Stomach smooth muscle (tissue), 2 donors: ENCODE results near the gene PIP5K1A.
"Not testable (repeated sequence)": the region's sequence is repeated elsewhere in the genome, so short reads cannot be mapped to it uniquely, and the experiment has no call there.

ENCODE experiments used
- H3K27ac ChIP-seq: one replicate; pipeline ENCODE4 v1.7.0; 2013; ENCODE audit warnings: mild to moderate bottlenecking, low read length, inconsistent platforms
- H3K27me3 ChIP-seq, 2 donors: one replicate each; pipeline ENCODE4 v1.7.0; 2013; ENCODE audit warnings: low read length in 2 of 2; ENCODE audit not compliant: insufficient read depth in 2 of 2, control insufficient read depth in 1 of 2
- H3K36me3 ChIP-seq, 2 donors: one replicate each; pipeline ENCODE4 v1.7.0; 2013; ENCODE audit warnings: low read length in 2 of 2; ENCODE audit not compliant: control insufficient read depth in 2 of 2, insufficient read depth in 2 of 2
- H3K4me1 ChIP-seq: one replicate; pipeline ENCODE4 v1.7.0; 2013; ENCODE audit warnings: low read length; ENCODE audit not compliant: control insufficient read depth, insufficient read depth
- H3K4me3 ChIP-seq, 2 donors: one replicate each; pipeline ENCODE4 v1.7.0; 2013; ENCODE audit warnings: low read length in 2 of 2
- H3K9ac ChIP-seq, 2 donors: one replicate each; pipeline ENCODE4 v1.7.0; 2013; ENCODE audit warnings: low read length in 2 of 2, mild to moderate bottlenecking in 1 of 2
- H3K9me3 ChIP-seq, 2 donors: one replicate each; pipeline ENCODE4 v1.7.0; 2013; ENCODE audit warnings: low read length in 2 of 2; ENCODE audit not compliant: control insufficient read depth in 2 of 2
- donor health status: healthy.
- donor health status: Pancreatic carcinoma.

Gene PIP5K1A

GRCh38 chr1:151254217-151255213 lies 56.2 kb downstream of the PIP5K1A start, which contains the start of gene PSMD4:
PSMD4 (plus strand) TSS chr1:151254734; CDS start chr1:151254783, 49 bp downstream.
- Histone ChIP-seq H3K4me3 (peak within 1 kb of the TSS; percentile 87), H3K27me3 (no peaks in the 10 kb centered on the region), H3K9me3 (no peaks in the 10 kb centered on the region), H3K27ac (peak within 1 kb of the TSS; percentile 70), H3K36me3 (peaks cover 0 to 3% of the 10 kb centered on the region in 2 donors), H3K9ac (peak within 1 kb of the TSS; percentile 77 to 96), H3K4me1 (peaks cover 10% of the 10 kb centered on the region)

DNA sequence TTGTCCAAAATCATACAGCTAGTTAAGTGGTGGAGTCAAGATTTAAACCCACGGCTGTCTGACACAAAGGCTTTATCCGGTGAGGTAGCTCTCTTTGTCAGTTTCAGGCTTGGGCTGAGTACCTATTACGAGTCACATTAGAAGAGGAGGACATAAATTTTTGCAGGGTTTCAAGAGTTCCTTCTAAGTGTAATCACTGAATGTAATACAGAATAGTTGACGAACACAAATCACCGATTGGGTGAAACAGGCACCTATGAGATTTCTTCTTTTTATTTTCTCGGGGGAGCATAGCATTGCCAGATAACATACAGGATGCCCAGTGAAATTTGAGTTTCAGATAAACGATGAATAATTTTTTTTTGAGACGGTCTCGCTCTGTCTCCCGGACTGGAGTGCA lies 57.0 kb downstream of the PIP5K1A start:
- peaks cover 10% of the 10 kb centered on the region for H3K4me1 ChIP-seq
- peak overlapping the region; percentile 77 to 96 for H3K9ac ChIP-seq
- H3K27me3 ChIP-seq: no peaks in the 10 kb centered on the region
- peak overlapping the region; percentile 87 for H3K4me3 ChIP-seq
- H3K36me3 ChIP-seq: no peaks in the 10 kb centered on the region
- H3K9me3 ChIP-seq: no peaks in the 10 kb centered on the region
- H3K27ac ChIP-seq: no peak overlapping the region

- no peak overlapping the region for H3K27ac ChIP-seq
- H3K27me3 ChIP-seq: no peaks in the 10 kb centered on the region
- no peaks in the 10 kb centered on the region for H3K9me3 ChIP-seq
- peaks cover 8% of the 10 kb centered on the region in 2 donors for H3K36me3 ChIP-seq
- no peak overlapping the region for H3K9ac ChIP-seq
- no peak overlapping the region for H3K4me3 ChIP-seq
- peaks cover 9% of the 10 kb centered on the region for H3K4me1 ChIP-seq
These were observed 61.0 kb downstream of the PIP5K1A start for GRCh38 chr1:151259351-151259750.

- H3K27ac ChIP-seq: no peak overlapping the region
- no peaks in the 10 kb centered on the region for H3K27me3 ChIP-seq
- H3K9ac ChIP-seq: no peak overlapping the region
- no peaks in the 10 kb centered on the region for H3K4me1 ChIP-seq
- H3K36me3 ChIP-seq: peaks cover 44 to 45% of the 10 kb centered on the region in 2 donors
- H3K9me3 ChIP-seq: no peaks in the 10 kb centered on the region
- no peak overlapping the region for H3K4me3 ChIP-seq
These were observed 67.3 kb downstream of the PIP5K1A start for GRCh38 chr1:151265446-151266236.

GRCh38 chr1:151266315-151266714 lies 68.0 kb downstream of the PIP5K1A start:
- Histone ChIP-seq H3K9me3 (no peaks in the 10 kb centered on the region), H3K27me3 (no peaks in the 10 kb centered on the region), H3K27ac (no peak overlapping the region), H3K4me3 (no peak overlapping the region), H3K4me1 (no peaks in the 10 kb centered on the region), H3K36me3 (peaks cover 44 to 45% of the 10 kb centered on the region in 2 donors), H3K9ac (no peak overlapping the region)

DNA sequence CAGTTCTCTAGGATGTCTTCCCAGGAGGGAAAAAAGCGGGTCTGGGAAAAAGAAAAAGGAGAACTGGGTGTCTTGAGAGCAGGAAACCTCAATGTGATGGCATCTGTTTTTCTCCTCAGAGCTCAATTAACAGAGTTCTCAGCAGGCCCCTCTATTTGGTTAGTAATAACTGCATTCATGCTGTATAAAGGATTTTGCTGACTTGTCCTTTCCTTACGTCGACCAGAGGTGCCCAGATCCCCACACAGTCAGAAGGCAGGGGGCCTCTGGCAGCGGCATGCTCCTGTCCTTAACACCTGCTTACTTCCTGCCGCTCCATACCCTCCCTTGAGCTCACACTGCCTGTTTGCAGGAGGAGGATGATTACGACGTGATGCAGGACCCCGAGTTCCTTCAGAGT lies 68.5 kb downstream of the PIP5K1A start:
- Histone ChIP-seq H3K27ac (no peak overlapping the region), H3K4me3 (no peak overlapping the region), H3K36me3 (peaks cover 44 to 45% of the 10 kb centered on the region in 2 donors), H3K9ac (no peak overlapping the region), H3K27me3 (no peaks in the 10 kb centered on the region), H3K4me1 (no peaks in the 10 kb centered on the region), H3K9me3 (no peaks in the 10 kb centered on the region)

- no peak overlapping the region for H3K4me3 ChIP-seq
- H3K9me3 ChIP-seq: no peaks in the 10 kb centered on the region
- no peaks in the 10 kb centered on the region for H3K4me1 ChIP-seq
- no peak overlapping the region for H3K9ac ChIP-seq
- no peak overlapping the region for H3K27ac ChIP-seq
- peaks cover 40 to 42% of the 10 kb centered on the region in 2 donors for H3K36me3 ChIP-seq
- H3K27me3 ChIP-seq: no peaks in the 10 kb centered on the region
These were observed 69.4 kb downstream of the PIP5K1A start for GRCh38 chr1:151267760-151268159.

GRCh38 chr1:151273924-151274466 lies 75.6 kb downstream of the PIP5K1A start:
- Histone ChIP-seq H3K36me3 (peaks cover 0 to 3% of the 10 kb centered on the region in 2 donors), H3K9me3 (no peaks in the 10 kb centered on the region), H3K27ac (no peak overlapping the region), H3K9ac (peak overlapping the region in 1 of 2 donors; percentile 13), H3K27me3 (no peaks in the 10 kb centered on the region), H3K4me1 (no peaks in the 10 kb centered on the region), H3K4me3 (no peak overlapping the region)

DNA sequence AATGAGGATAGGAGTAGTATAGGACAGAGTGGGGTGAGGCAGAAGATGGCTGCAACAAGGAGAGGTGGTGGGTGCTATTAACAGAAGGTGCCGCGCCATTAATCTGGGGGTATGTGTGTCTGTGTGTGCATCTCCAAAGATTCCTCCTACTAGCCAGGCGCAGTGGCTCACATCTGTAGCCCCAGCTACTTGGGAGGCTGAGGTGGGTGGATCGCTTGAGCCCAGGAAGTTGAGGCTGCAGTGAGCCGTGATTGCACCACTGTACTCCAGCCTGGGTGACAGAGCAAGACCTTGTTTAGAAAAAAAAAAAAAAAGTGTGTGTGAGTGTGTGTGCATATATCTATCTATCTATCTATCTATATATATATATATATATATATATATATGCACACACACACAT lies 77.0 kb downstream of the PIP5K1A start:
- H3K4me3 ChIP-seq, H3K27ac ChIP-seq, H3K27me3 ChIP-seq, H3K9ac ChIP-seq, H3K36me3 ChIP-seq, H3K9me3 ChIP-seq, H3K4me1 ChIP-seq: not testable (repeated sequence)

DNA sequence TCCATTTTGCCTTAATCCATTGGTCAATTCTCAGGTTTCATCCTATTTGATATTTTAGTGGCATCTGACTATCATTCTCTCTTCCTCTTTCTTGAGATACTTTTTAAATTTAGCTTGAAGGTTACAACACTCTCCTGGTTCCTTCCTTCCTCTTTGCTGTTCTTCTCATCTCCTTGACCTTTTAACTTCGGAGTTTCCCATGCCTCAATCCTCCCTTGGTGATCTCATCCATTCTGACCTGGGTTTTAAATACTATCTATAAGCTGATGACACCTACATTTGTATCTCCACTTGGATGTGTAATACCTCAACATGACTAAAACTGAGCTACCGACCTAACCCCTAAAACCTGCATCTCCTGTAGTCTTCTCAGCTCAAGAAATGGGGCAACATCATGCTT lies 78.9 kb downstream of the PIP5K1A start:
- H3K9me3 ChIP-seq: no peaks in the 10 kb centered on the region
- no peak overlapping the region for H3K27ac ChIP-seq
- H3K4me3 ChIP-seq: no peak overlapping the region
- peaks cover 5% of the 10 kb centered on the region for H3K4me1 ChIP-seq
- H3K27me3 ChIP-seq: no peaks in the 10 kb centered on the region
- H3K9ac ChIP-seq: no peak overlapping the region
- H3K36me3 ChIP-seq: no peaks in the 10 kb centered on the region
